Choroid plexus epithelial cell (primary cell): ENCODE results near the gene GEMIN7.

Experiments
- DNase-seq: peaks from one replicate; pipeline ENCODE4 v3.0.0-alpha.2; 2010; ENCODE audit warnings: low read depth
- H3K4me3 ChIP-seq: 2 replicates; pipeline ENCODE4 v1.5.1; 2011; ENCODE audit warnings: low read depth, mild to moderate bottlenecking, control low read depth, low read length, moderate library complexity
- CTCF ChIP-seq: conservative IDR thresholded peaks from 2 replicates; pipeline ENCODE4 v1.5.1; 2011; ENCODE audit warnings: low read depth, mild to moderate bottlenecking, control low read depth, inconsistent platforms, low read length, moderate library complexity

Gene GEMIN7

GRCh38 chr19:45040059-45040771, 38.8 kb upstream of the GEMIN7 start:
- no peak for DNase-seq
- H3K4me3 ChIP-seq = peak overlapping the region; percentile 98
- TF ChIP-seq CTCF = no peak

- no peak for DNase-seq
- H3K4me3 ChIP-seq = no peak overlapping the region
- no peak for TF ChIP-seq CTCF
Measured at GRCh38 chr19:45041125-45041524, 37.9 kb upstream of the GEMIN7 start.

GRCh38 chr19:45045671-45046353, 33.2 kb upstream of the GEMIN7 start:
- DNase-seq = no peak

GRCh38 chr19:45046355-45046754, 32.7 kb upstream of the GEMIN7 start:
- no peak for DNase-seq
- TF ChIP-seq CTCF = no peak
- H3K4me3 ChIP-seq = no peak overlapping the region

More at GRCh38 chr19:45045671-45046353, 33.2 kb upstream of the GEMIN7 start:
- TF ChIP-seq CTCF = no peak
- no peak overlapping the region for H3K4me3 ChIP-seq

- no peak for TF ChIP-seq CTCF
- no peak for DNase-seq
- H3K4me3 ChIP-seq = no peak overlapping the region
Measured at GRCh38 chr19:45047188-45047797, 31.8 kb upstream of the GEMIN7 start.

- no peak overlapping the region for H3K4me3 ChIP-seq
- TF ChIP-seq CTCF = no peak
- no peak for DNase-seq
Measured at GRCh38 chr19:45049073-45049736, 29.9 kb upstream of the GEMIN7 start.
